Neural crest cell (in vitro differentiated cells): Measurements from ENCODE around the gene HSPA1L. TPM values are rescaled to one million over a fixed set of nuclear protein-coding genes. Genes with fewer than 3 reads are reported as not detected.

Source experiments
- DNase-seq: peaks from one replicate; pipeline ENCODE4 v3.0.0; 2021; ENCODE audit warnings: low read depth, mixed read lengths, low spot score
- H3K27ac Mint-ChIP-seq: one replicate; pipeline ENCODE4 v1.8.0; 2021; ENCODE audit warnings: mild to moderate bottlenecking, mixed read lengths; ENCODE audit not compliant: unreplicated experiment
- H3K27me3 Mint-ChIP-seq: 2 replicates; pipeline ENCODE4 v1.8.0; 2021; ENCODE audit warnings: low read depth, mild to moderate bottlenecking, mixed read lengths
- H3K36me3 Mint-ChIP-seq: 2 replicates; pipeline ENCODE4 v1.8.0; 2021; ENCODE audit warnings: low read depth, mild to moderate bottlenecking, mixed read lengths
- H3K4me1 Mint-ChIP-seq: 2 replicates; pipeline ENCODE4 v1.8.0; 2021; ENCODE audit warnings: mixed read lengths
- H3K4me3 Mint-ChIP-seq: one replicate; pipeline ENCODE4 v1.8.0; 2021; ENCODE audit warnings: mild to moderate bottlenecking, mixed read lengths
- H3K9me3 Mint-ChIP-seq: 2 replicates; pipeline ENCODE4 v1.8.0; 2021; ENCODE audit warnings: mixed read lengths
- CTCF ChIP-seq: fragments of 200-600 bp; sonication (generic); conservative IDR thresholded peaks from 2 replicates; pipeline ENCODE4 v1.5.0; 2021; ENCODE audit warnings: antibody characterized with exemption, mild to moderate bottlenecking
- total RNA-seq: library from RNA; stranded (reverse); gene quantifications from 2 replicates; pipeline ENCODE4 v1.2.1, GENCODE V29; 2021

Gene HSPA1L
- total RNA-seq, 1 donor from 2014 or later, result 1.8 TPM

- H3K36me3 Mint-ChIP-seq, result peaks cover 33% of the 10 kb centered on the region
- H3K4me3 Mint-ChIP-seq, result peak overlapping the region; percentile 98
- no peaks in the 10 kb centered on the region for H3K9me3 Mint-ChIP-seq
- TF ChIP-seq CTCF, result no peak
- H3K27me3 Mint-ChIP-seq, result peaks cover 3% of the 10 kb centered on the region
- peak; percentile 80 for DNase-seq
- peak overlapping the region; percentile 100 for H3K27ac Mint-ChIP-seq
- peaks cover 56% of the 10 kb centered on the region for H3K4me1 Mint-ChIP-seq
Measured at GRCh38 chr6:31834367-31835250, 19.5 kb upstream of the HSPA1L start.

DNA sequence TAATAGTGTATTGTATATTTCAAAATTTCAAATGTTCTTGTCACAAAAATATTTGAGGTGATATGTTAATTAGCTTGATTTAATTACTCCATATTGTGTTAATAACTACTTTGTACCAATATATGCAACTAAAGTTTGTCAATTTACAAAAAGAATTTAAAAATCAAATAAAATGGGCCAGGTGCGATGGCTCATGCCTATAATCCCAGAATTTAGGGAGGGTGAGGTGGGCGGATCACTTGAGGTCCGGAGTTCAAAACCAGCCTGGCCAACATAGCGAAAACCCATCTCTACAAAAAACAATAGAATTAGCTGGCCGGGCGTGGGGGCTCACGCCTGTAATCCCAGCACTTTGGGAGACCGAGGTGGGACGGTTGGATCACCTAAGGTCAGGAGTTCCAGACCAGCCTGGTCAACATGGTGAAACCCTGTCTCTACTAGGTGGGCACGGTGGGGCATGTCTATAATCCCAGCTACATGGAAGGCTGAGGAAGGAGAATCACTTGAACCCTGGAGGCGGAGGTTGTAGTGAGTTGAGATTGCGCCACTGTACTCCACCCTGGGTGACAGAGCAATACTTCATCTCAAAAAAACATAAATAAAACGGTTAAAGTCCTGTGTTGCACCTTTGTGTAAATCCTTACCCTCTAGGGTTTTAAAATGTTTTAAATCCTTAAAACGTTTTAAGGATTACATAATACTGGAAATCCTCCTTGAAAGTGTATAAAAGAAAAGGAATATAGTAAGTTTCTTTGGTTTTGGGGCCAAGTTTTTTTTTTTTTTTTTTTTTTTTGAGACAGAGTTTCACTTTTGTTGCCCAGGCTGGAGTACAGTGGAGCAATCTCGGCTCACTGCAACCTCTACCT, 16.5 kb upstream of the HSPA1L start:
- peaks cover 14% of the 10 kb centered on the region for H3K36me3 Mint-ChIP-seq
- no peak overlapping the region for H3K27ac Mint-ChIP-seq
- H3K27me3 Mint-ChIP-seq, result peaks cover 10% of the 10 kb centered on the region
- TF ChIP-seq CTCF, result no peak
- H3K4me1 Mint-ChIP-seq, result peaks cover 50% of the 10 kb centered on the region
- H3K9me3 Mint-ChIP-seq, result no peaks in the 10 kb centered on the region
- peak overlapping the region; percentile 92 for H3K4me3 Mint-ChIP-seq
- DNase-seq, result no peak

DNA sequence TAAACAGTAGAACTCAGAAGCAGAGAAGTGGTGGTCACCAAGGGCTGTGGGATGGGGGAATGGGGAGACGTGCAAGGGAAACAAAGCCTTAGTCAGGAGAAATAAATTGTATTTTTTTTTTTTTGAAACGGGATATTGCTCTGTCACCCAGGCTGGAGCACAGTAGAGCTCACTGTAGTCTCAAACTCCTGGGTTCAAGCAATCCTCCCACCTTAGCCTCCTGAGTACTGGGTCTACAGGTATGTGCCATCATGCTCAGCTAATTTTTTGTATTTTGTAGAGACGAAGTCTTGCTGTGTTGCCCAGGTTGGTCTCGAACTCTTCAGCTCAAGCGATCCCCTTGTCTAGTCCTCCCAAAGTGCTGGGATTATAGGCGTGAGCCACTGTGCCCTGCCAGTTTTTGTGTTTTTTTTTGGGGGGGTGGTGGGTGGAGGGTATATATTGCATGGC, 15.8 kb upstream of the HSPA1L start:
- Mint-ChIP-seq H3K4me3 (peak overlapping the region; percentile 92), H3K27me3 (peaks cover 10% of the 10 kb centered on the region), H3K27ac (peak overlapping the region; percentile 50), H3K9me3 (no peaks in the 10 kb centered on the region), H3K36me3 (peaks cover 8% of the 10 kb centered on the region), H3K4me1 (peaks cover 45% of the 10 kb centered on the region)
- DNase-seq, result no peak
- TF ChIP-seq CTCF, result no peak

- Mint-ChIP-seq H3K36me3 (peaks cover 3% of the 10 kb centered on the region), H3K4me3 (peak overlapping the region; percentile 92), H3K9me3 (no peaks in the 10 kb centered on the region), H3K27ac (no peak overlapping the region), H3K27me3 (peaks cover 10% of the 10 kb centered on the region), H3K4me1 (peaks cover 46% of the 10 kb centered on the region)
- no peak for DNase-seq
- TF ChIP-seq CTCF, result peak; percentile 73
Measured at GRCh38 chr6:31829633-31830283, 14.7 kb upstream of the HSPA1L start.
